Esophagus muscularis mucosa (tissue), 4 donors: Measurements from ENCODE around the gene FCGR2B.
"Not testable (repeated sequence)": the region's sequence is repeated elsewhere in the genome, so short reads cannot be mapped to it uniquely, and the experiment has no call there.

Experiments used
- CTCF ChIP-seq, 3 experiments: fragments of 200-600 bp in 2 of 3; fragments of 450-650 bp in 1 of 3; sonication (generic) in 2 of 3; IDR thresholded peaks; one replicate each; pipeline ENCODE4 v1.5.1; 2017 to 2019; ENCODE audit warnings: antibody characterized with exemption in 3 of 3, mild to moderate bottlenecking in 2 of 3, moderate library complexity in 1 of 3
- EP300 ChIP-seq: sonication (generic); formaldehyde crosslinking; IDR thresholded peaks from one replicate; pipeline ENCODE4 v1.6.1; 2017; ENCODE audit warnings: antibody characterized with exemption
- POLR2A ChIP-seq: fragments of 450-650 bp; IDR thresholded peaks from one replicate; pipeline ENCODE4 v1.6.1; 2017; ENCODE audit warnings: antibody characterized with exemption, moderate library complexity, mild to moderate bottlenecking, low read depth
- POLR2AphosphoS5 ChIP-seq, 2 donors: sonication (generic); formaldehyde crosslinking; IDR thresholded peaks; one replicate each; pipeline ENCODE4 v1.6.1; 2017; ENCODE audit warnings: antibody characterized with exemption in 2 of 2

DNA sequence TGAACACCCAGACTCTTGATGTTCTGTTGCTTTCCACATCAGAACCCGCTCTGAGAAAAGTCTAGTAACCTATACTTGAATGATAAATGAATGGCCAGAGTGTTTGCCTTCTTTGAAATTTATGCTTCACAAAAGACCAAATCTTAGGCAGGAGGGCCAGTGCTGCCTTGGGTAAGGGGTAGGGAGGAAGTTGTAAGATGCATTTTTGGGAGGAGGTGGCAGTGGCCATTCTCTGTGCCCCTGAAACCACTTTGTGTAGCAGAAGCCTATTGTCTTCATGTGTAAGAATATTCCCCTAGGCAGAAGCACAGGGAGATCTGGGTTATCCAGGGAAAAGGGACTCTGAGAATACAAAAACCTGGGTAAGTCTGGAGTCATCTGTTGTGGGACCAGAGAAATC lies 626 bp downstream of the FCGR2B start:
- TF ChIP-seq CTCF (IDR thresholded peaks at IDR 0.05); POLR2A; POLR2AphosphoS5 (IDR thresholded peaks at IDR 0.05); EP300: not testable (repeated sequence)
